Astrocyte of the cerebellum (primary cell): ENCODE data around the gene VPS11.

ENCODE experiments used
- DNase-seq: peaks from one replicate; pipeline ENCODE4 v3.0.0-alpha.2; 2011; ENCODE audit warnings: low read depth
- H3K4me3 ChIP-seq: 2 replicates; pipeline ENCODE4 v1.5.1; 2011; ENCODE audit warnings: mild to moderate bottlenecking, low read depth, low read length, moderate library complexity
- in situ Hi-C: cut with HindIII; loops from 2 replicates; pipeline ENCODE4 v1.10.0; 2017; ENCODE audit warnings: low sequenced_read_pairs
- TF ChIP-seq, protein P1 (sequence below): IDR thresholded peaks from 2 replicates; pipeline ENCODE4 v1.5.1; 2012; ENCODE audit warnings: low read length, low read depth, moderate library complexity, mild to moderate bottlenecking; ENCODE audit errors: missing control alignments

Gene VPS11

DNA sequence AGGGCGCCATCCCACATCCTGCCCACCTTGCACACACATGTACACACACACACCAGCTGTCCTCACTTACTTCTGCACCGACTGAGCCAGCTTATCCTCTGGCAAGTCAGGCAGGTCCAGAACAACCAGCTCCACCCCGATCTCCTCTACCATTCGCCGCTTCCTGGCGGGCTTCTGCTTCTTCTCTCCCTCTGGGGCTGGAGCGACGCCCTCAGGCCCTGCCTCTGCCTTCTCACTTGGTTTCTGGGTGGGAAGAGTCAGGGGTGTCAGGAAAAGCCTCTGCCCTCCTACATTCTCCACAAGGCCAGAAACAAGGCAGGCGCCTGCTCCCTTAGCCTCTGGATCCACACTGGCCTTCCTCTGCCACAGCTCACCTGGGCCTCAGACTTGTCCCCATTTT is 19.0 kb upstream of the VPS11 start:
- in situ Hi-C loops = no loop called here
- DNase-seq = no peak
- no peak overlapping the region for H3K4me3 ChIP-seq
- TF ChIP-seq, protein P1, sequence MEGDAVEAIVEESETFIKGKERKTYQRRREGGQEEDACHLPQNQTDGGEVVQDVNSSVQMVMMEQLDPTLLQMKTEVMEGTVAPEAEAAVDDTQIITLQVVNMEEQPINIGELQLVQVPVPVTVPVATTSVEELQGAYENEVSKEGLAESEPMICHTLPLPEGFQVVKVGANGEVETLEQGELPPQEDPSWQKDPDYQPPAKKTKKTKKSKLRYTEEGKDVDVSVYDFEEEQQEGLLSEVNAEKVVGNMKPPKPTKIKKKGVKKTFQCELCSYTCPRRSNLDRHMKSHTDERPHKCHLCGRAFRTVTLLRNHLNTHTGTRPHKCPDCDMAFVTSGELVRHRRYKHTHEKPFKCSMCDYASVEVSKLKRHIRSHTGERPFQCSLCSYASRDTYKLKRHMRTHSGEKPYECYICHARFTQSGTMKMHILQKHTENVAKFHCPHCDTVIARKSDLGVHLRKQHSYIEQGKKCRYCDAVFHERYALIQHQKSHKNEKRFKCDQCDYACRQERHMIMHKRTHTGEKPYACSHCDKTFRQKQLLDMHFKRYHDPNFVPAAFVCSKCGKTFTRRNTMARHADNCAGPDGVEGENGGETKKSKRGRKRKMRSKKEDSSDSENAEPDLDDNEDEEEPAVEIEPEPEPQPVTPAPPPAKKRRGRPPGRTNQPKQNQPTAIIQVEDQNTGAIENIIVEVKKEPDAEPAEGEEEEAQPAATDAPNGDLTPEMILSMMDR = no peak

DNA sequence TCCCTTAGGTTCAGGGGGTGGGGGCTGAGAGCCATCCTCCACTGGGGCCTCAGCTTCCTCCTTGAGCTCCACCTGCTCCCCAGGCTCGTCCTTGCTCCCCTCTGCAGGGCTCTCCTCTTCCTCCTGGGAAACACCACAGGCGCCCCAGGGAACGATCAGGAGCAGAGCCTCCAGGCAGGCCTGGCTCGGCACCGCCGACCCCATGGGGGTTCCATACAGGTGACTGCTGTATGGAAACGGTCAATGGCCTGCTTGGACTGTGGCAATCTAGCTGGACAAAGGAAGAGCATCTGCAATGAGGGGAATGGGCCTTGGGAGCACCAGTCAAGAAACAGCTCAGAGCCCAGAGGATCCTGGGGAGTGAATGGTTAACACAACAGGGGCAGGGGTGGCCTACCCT is 18.5 kb upstream of the VPS11 start:
- no peak overlapping the region for H3K4me3 ChIP-seq
- TF ChIP-seq, protein P1 = no peak
- DNase-seq = no peak
- in situ Hi-C loops = no loop called here

DNA sequence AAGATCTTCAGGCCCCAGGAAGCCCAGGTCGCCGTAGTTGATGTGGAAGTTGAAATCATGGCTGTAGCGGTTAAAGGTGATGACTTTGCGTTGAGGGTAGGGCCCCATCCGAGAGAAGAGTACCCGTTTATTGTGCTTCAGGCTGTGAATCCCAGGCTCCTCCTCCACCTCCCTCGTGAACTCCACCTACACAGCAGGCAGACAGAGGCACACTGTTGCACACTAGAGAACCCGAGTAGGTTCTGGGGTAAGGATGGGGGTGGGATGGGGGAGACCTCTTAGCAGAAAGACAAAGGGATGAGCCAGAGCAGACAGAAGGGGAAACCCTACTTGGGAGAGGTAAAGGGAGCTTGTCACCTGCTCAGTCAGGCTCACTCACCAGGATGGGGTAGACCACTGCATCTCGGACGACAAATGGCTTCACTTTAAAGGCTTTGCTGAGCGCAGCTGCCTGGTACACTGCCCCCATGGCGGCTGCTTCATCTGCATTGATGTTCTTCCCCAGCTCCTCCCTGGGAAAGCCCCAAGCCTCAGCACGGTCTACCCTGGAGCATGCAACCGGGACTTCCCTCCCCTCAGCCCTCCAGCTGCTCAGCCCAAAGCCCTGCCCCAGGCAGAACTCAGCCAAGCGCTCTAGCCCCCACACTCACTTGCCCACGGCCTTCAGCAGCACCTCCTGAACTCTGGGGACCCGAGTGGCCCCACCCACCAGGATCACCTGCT is 16.0 kb upstream of the VPS11 start:
- in situ Hi-C loops = no loop called here
- TF ChIP-seq, protein P1 = no peak
- no peak overlapping the region for H3K4me3 ChIP-seq
- DNase-seq = no peak

DNA sequence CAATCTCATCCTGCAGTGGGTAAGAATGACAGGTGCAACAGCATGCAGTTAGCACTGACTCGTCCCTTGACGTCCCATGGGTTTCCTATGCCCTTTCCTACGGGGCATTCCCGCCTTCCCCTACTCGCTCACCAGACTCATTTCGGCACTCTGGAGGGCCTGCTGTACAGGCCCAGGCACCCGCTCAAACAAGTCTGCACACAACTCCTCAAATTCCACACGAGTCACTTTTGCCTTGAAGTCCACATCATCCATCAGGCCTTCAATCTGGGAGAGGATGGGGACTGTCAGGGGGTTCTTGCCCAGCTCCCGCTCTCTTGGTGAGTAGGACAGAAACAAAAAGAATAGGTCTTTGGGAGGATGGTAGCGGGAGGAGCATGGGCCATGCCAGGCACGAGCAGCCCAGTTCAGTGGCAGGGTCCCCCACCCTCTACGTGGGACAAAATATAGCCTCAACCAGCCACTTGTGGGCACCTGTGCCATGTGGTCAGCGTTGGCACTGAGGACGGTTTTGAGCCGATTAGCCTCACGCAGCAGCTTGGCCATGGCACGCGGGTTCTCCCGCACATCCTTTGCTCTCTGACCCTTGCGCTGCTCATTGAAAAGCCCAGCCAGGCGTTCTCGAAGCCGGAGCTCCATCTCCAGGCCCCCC is 15.3 kb upstream of the VPS11 start:
- in situ Hi-C loops = no loop called here
- H3K4me3 ChIP-seq = no peak overlapping the region
- TF ChIP-seq, protein P1 = no peak
- DNase-seq = no peak

DNA sequence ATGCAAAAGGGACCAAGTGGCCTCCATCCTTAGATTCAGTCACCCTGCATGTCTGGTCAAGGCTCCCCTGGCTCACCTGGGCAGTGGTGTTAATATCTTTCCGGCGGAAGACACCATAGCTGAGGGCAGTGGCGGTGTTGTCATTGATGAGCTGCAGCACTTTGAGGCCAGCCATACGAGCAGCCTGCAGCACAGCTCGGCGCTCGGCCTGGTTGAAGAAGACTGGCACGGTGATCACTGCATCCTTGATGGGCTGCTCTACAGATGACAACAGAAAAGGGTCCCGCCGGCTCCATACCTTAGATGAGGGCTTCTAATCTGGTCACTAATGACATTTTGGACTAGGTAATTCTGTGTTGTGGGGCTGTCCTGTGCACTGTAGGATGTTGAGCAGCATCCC is 13.2 kb upstream of the VPS11 start:
- DNase-seq = no peak
- in situ Hi-C loops = no loop called here
- TF ChIP-seq, protein P1 = no peak
- H3K4me3 ChIP-seq = no peak overlapping the region

DNA sequence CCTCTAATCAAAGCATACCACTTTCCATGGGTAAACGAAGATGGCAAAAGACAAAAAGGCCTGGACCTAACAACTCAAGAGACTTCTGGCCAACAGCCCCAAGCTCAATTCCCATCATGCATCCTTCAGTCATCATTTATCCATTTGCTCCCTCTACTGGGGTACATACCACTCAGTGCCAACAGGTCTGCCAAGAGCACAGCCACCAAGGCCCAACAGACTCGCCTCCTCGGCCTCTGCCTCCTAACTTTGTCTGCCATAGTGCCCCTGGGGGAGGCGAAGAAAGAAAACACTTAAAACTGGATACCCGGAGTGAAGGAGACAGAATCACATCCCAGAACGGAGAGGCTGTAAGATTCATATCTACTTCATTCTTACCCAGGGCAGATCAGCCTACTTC is 11.7 kb upstream of the VPS11 start:
- no peak for DNase-seq
- peak overlapping the region; percentile 81 for H3K4me3 ChIP-seq
- in situ Hi-C loops = no loop called here
- TF ChIP-seq, protein P1 = no peak
